Endodermal cell (in vitro differentiated cells): ENCODE data around the gene ALX4. TPM values are rescaled to one million over a fixed set of nuclear protein-coding genes. Genes with fewer than 3 reads are reported as not detected.

Source experiments
- DNase-seq: peaks from one replicate; pipeline ENCODE4 v3.0.0-alpha.2; 2017
- H3K27ac ChIP-seq: 2 replicates; pipeline ENCODE4 v1.5.1; 2013; ENCODE audit warnings: mild to moderate bottlenecking, low read depth, low read length, moderate library complexity
- H3K27me3 ChIP-seq: 2 replicates; pipeline ENCODE4 v1.6.1; 2013; ENCODE audit warnings: mild to moderate bottlenecking, low read length, moderate library complexity; ENCODE audit not compliant: insufficient read depth, control insufficient read depth, poor library complexity, severe bottlenecking
- H3K36me3 ChIP-seq: 2 replicates; pipeline ENCODE4 v1.7.0; 2013; ENCODE audit warnings: mild to moderate bottlenecking, low read length, moderate library complexity; ENCODE audit not compliant: control insufficient read depth, insufficient read depth
- H3K4me1 ChIP-seq: one replicate; pipeline ENCODE4 v1.7.0; 2013; ENCODE audit warnings: low read length; ENCODE audit not compliant: control insufficient read depth, insufficient read depth
- H3K4me3 ChIP-seq: 2 replicates; pipeline ENCODE4 v1.5.1; 2013; ENCODE audit warnings: mild to moderate bottlenecking, low read length, moderate library complexity
- H3K9ac ChIP-seq: 2 replicates; pipeline ENCODE4 v1.6.1; 2013; ENCODE audit warnings: mild to moderate bottlenecking, low read length, moderate library complexity; ENCODE audit not compliant: poor library complexity, severe bottlenecking; ENCODE audit errors: extremely low read depth
- H3K9me3 ChIP-seq: 2 replicates; pipeline ENCODE4 v1.6.1; 2013; ENCODE audit warnings: mild to moderate bottlenecking, low read length, moderate library complexity; ENCODE audit not compliant: control insufficient read depth
- H3K27ac Mint-ChIP-seq: 2 replicates; pipeline ENCODE4 v1.8.0; 2020; ENCODE audit warnings: mixed read lengths
- H3K27me3 Mint-ChIP-seq: 2 replicates; pipeline ENCODE4 v1.8.0; 2021; ENCODE audit warnings: mild to moderate bottlenecking, mixed read lengths; ENCODE audit not compliant: insufficient read depth
- H3K36me3 Mint-ChIP-seq: 2 replicates; pipeline ENCODE4 v1.8.0; 2020; ENCODE audit warnings: low read depth, mixed read lengths
- H3K4me1 Mint-ChIP-seq: 2 replicates; pipeline ENCODE4 v1.8.0; 2020; ENCODE audit warnings: mixed read lengths
- H3K4me3 Mint-ChIP-seq: 2 replicates; pipeline ENCODE4 v1.8.0; 2020; ENCODE audit warnings: mild to moderate bottlenecking, moderate library complexity, mixed read lengths
- H3K9me3 Mint-ChIP-seq: 2 replicates; pipeline ENCODE4 v1.8.0; 2020; ENCODE audit warnings: mild to moderate bottlenecking, mixed read lengths
- CTCF ChIP-seq: fragments of 200-600 bp; sonication (generic); conservative IDR thresholded peaks from 2 replicates; pipeline ENCODE4 v1.5.0; 2021; ENCODE audit warnings: antibody characterized with exemption, mild to moderate bottlenecking
- WGBS, 2 experiments: methylation state at CpG; one replicate each; pipeline versions ENCODE4 v1.1.5 to v1.1.7; 2013; ENCODE audit warnings: missing lambda C conversion rate in 2 of 2, mixed read lengths in 1 of 2; ENCODE audit not compliant: insufficient coverage in 1 of 2, insufficient read length in 1 of 2; 5-methylcytosine and 5-hydroxymethylcytosine counted together
- total RNA-seq, 2 donors: library from RNA; stranded (reverse); fragmentation: NEBNext Ultra II Directional in 1 of 2; extraction: Animal tissue kit (Norgen Biotek cat#: 25700) in 1 of 2; gene quantifications; 2 replicates in 1 of 2; 3 replicates in 1 of 2; pipeline ENCODE4 v1.2.1, GENCODE V29; 2021

ALX4 gene
- total RNA-seq, 2 donors from 2014 or later: not detected

GRCh38 chr11:44306918-44307244 is 3.1 kb downstream of the ALX4 start:
- Mint-ChIP-seq H3K27ac (no peak overlapping the region), H3K4me3 (no peak overlapping the region), H3K9me3 (no peaks in the 10 kb centered on the region), H3K36me3 (no peaks in the 10 kb centered on the region), H3K4me1 (peaks cover 25% of the 10 kb centered on the region), H3K27me3 (peaks cover 100% of the 10 kb centered on the region)
- no peaks in the 10 kb centered on the region for H3K9me3 ChIP-seq
- 24 to 33% methylated on average over 4 to 7 of the region's 7 CpGs for WGBS, 2 experiments
- peaks cover 100% of the 10 kb centered on the region for H3K27me3 ChIP-seq
- no peak overlapping the region for H3K27ac ChIP-seq
- no peaks in the 10 kb centered on the region for H3K4me1 ChIP-seq
- H3K4me3 ChIP-seq: no peak overlapping the region
- no peak for TF ChIP-seq CTCF
- no peak overlapping the region for H3K9ac ChIP-seq
- DNase-seq: peak; percentile 53
- no peaks in the 10 kb centered on the region for H3K36me3 ChIP-seq

- Histone ChIP-seq H3K9me3 (no peaks in the 10 kb centered on the region), H3K27me3 (peaks cover 100% of the 10 kb centered on the region), H3K4me3 (no peak overlapping the region), H3K9ac (no peak overlapping the region), H3K27ac (no peak overlapping the region), H3K36me3 (no peaks in the 10 kb centered on the region), H3K4me1 (no peaks in the 10 kb centered on the region)
- peak; percentile 77 for DNase-seq
- H3K27ac Mint-ChIP-seq: no peak overlapping the region
- H3K27me3 Mint-ChIP-seq: peaks cover 100% of the 10 kb centered on the region
- WGBS, 2 experiments: 7 to 8% methylated on average over 32 to 38 of the region's 38 CpGs
- no peaks in the 10 kb centered on the region for H3K36me3 Mint-ChIP-seq
- H3K4me3 Mint-ChIP-seq: peak overlapping the region; percentile 45
- no peak for TF ChIP-seq CTCF
- no peaks in the 10 kb centered on the region for H3K9me3 Mint-ChIP-seq
- peaks cover 25% of the 10 kb centered on the region for H3K4me1 Mint-ChIP-seq
These were observed 3.7 kb downstream of the ALX4 start for GRCh38 chr11:44306052-44306917.

GRCh38 chr11:44305470-44306051 is 4.4 kb downstream of the ALX4 start:
- peaks cover 100% of the 10 kb centered on the region for H3K27me3 ChIP-seq

More at GRCh38 chr11:44305470-44306051, 4.4 kb downstream of the ALX4 start:
- no peak for TF ChIP-seq CTCF
- no peaks in the 10 kb centered on the region for H3K9me3 ChIP-seq
- Mint-ChIP-seq H3K36me3 (no peaks in the 10 kb centered on the region), H3K4me1 (peaks cover 22% of the 10 kb centered on the region), H3K9me3 (no peaks in the 10 kb centered on the region), H3K4me3 (peak overlapping the region; percentile 45), H3K27me3 (peaks cover 100% of the 10 kb centered on the region), H3K27ac (no peak overlapping the region)
- WGBS, 2 experiments: 2% methylated on average over 9 to 41 of the region's 41 CpGs
- H3K4me3 ChIP-seq: no peak overlapping the region
- peak; percentile 82 for DNase-seq
- H3K27ac ChIP-seq: no peak overlapping the region
- no peaks in the 10 kb centered on the region for H3K36me3 ChIP-seq
- no peaks in the 10 kb centered on the region for H3K4me1 ChIP-seq
- no peak overlapping the region for H3K9ac ChIP-seq
